Measurements from ENCODE around the gene SOX4.

The SOX4 gene

GRCh38 chr6:21625642-21626041 is 32.1 kb downstream of the SOX4 start:
- TF ChIP-seq CTCF (conservative IDR thresholded peaks at IDR 0.05; ENCODE audit: control insufficient read depth, insufficient read depth, low read depth, low read length) = no peak
- H3K4me3 ChIP-seq (ENCODE audit: control insufficient read depth, low read depth, low read length) = no peak overlapping the region
- no peak for DNase-seq (ENCODE audit: low read depth)

- no peak for TF ChIP-seq CTCF (conservative IDR thresholded peaks at IDR 0.05; ENCODE audit: control insufficient read depth, insufficient read depth, low read depth, low read length)
- no peak for DNase-seq (ENCODE audit: low read depth)
- H3K4me3 ChIP-seq (ENCODE audit: control insufficient read depth, low read depth, low read length) = no peak overlapping the region
Observed at GRCh38 chr6:21626756-21627155, 33.2 kb downstream of the SOX4 start.

- TF ChIP-seq CTCF (conservative IDR thresholded peaks at IDR 0.05; ENCODE audit: control insufficient read depth, insufficient read depth, low read depth, low read length) = no peak
- DNase-seq (ENCODE audit: low read depth) = no peak
- H3K4me3 ChIP-seq (ENCODE audit: control insufficient read depth, low read depth, low read length) = no peak overlapping the region
Observed at GRCh38 chr6:21628160-21628559, 34.6 kb downstream of the SOX4 start.

GRCh38 chr6:21633511-21634109 is 40.1 kb downstream of the SOX4 start:
- no peak overlapping the region for H3K4me3 ChIP-seq (ENCODE audit: control insufficient read depth, low read depth, low read length)
- DNase-seq (ENCODE audit: low read depth) = no peak
- no peak for TF ChIP-seq CTCF (conservative IDR thresholded peaks at IDR 0.05; ENCODE audit: control insufficient read depth, insufficient read depth, low read depth, low read length)

GRCh38 chr6:21634582-21634981 is 41.0 kb downstream of the SOX4 start:
- DNase-seq (ENCODE audit: low read depth) = peak; percentile 97
- no peak for TF ChIP-seq CTCF (conservative IDR thresholded peaks at IDR 0.05; ENCODE audit: control insufficient read depth, insufficient read depth, low read depth, low read length)
- H3K4me3 ChIP-seq (ENCODE audit: control insufficient read depth, low read depth, low read length) = no peak overlapping the region

- no peak overlapping the region for H3K4me3 ChIP-seq (ENCODE audit: control insufficient read depth, low read depth, low read length)
- DNase-seq (ENCODE audit: low read depth) = peak; percentile 12
- TF ChIP-seq CTCF (conservative IDR thresholded peaks at IDR 0.05; ENCODE audit: control insufficient read depth, insufficient read depth, low read depth, low read length) = no peak
Observed at GRCh38 chr6:21636876-21637275, 43.3 kb downstream of the SOX4 start.

- TF ChIP-seq CTCF (conservative IDR thresholded peaks at IDR 0.05; ENCODE audit: control insufficient read depth, insufficient read depth, low read depth, low read length) = no peak
- DNase-seq (ENCODE audit: low read depth) = no peak
- H3K4me3 ChIP-seq (ENCODE audit: control insufficient read depth, low read depth, low read length) = no peak overlapping the region
Observed at GRCh38 chr6:21639316-21639715, 45.8 kb downstream of the SOX4 start.
